Measurements from ENCODE around the gene KRCC1. TPM values are rescaled to one million over a fixed set of nuclear protein-coding genes. Genes with fewer than 3 reads are reported as not detected.
"Not testable (repeated sequence)": the region's sequence is repeated elsewhere in the genome, so short reads cannot be mapped to it uniquely, and the experiment has no call there.

Gene KRCC1
- polyA plus RNA-seq, 10 donors: 31.7 to 43.7 (median 36.4) TPM

DNA sequence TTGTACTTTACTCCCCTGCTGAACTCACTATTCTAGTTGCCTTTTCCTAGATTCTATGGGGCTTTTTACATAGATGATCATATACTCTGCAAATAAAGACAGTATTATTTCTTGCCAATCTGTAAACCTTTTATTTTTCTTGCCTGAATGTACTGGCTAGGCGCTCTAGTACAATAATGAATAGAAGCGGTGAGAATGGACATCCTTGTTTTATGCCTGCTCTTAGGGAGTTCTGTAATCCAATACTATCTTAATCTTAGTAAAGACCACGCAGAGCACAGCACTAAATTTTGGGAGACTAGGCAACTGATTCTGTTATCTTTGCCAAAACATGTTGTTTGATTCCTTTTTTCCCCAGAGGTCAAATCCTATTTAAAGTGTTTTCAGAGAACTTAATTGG, 7.0 kb downstream of the KRCC1 start:
- no peak for DNase-seq

DNA sequence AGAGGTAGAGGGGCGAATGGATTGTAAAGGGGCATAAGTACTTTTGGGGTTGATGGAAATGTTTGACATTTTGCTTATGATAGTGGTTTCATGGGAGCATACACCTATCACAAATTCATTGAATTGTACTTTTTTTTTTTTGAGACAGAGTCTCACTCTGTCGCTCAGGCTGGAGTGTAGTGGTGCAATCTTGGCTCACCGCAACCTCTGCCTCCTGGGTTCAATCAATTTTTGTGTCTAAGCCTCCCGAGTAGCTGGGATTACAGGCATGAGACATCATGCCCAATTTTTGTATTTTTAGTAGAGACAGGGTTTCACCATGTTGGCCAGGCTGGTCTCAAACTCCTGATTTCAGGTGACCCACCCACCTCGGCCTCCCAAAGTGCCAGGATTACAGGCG, 10.0 kb downstream of the KRCC1 start:
- not testable (repeated sequence) for DNase-seq

DNA sequence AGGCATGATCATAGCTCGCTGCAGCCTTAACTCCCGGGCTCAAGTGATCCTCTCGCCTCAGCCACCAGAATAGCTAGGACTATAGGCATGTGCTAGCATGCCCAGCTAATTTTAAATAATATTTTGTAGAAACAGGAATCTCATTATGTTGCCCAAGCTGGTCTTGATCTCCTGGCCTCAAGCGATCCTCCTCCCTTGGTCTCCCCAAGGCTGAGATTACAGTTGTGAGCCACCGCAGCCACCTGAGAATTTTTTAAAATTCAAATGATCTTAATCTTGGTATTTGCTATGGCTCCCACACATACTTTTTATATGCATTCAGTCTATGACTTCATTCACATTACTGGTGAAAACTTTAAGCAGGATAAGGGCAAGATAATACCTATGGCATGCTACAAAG, 13.1 kb downstream of the KRCC1 start:
- no peak for DNase-seq

DNA sequence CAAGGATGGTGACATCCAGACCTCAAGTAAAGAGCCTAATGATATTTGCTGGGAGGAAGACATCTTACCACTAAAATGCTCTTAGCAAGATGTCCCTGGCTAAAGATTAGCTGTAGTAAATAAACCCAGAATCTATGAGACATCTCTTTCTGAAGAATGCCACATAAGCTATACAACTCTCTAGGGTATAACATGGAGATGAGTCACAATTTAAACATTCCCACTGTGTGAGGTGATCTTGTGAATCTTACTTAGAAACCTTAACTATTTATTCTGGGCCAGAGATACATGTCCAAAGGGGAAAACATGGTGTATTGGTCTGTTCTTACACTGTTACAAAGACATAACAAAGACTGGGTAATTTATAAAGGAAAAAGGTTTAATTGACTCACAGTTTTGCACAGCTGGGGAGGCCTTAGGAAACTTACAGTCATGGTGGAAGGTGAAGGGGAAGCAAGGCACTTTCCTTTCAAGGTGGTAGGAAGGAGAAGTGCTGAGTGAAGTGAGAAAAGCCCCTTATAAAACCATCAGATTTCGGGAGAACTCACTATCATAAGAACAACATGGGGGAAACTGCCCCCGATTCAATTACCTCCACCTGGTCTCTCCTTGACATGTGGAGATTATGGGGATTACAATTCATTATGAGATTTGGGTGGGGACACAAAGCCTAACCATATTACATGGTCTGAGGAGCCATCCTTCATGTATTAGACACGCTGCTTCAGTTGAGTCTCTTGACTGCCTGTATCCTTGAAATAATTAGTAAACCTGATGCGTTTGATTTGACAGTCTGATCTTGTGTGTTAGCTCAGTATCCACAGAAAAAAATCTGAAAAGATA, 17.1 kb downstream of the KRCC1 start:
- peak in 1 of 3 donors; percentile 87 for DNase-seq

DNA sequence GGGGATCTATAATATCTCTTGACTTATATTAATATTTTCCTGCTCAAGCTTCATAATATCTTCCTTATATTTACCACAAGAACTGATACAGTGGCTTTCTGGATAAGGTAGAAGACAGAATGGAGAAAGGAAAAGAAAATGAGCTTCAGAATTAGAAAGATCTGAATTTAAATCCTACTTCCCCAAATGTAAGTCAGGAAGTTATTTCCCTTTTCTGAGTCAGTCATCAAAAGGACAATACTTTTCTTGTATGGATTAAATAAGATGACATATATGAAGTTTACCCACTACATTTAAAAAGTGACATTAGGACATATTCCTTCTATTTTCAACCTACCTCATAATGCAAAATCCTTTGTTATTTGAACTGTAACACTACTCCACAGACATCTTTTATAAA, 19.0 kb downstream of the KRCC1 start:
- no peak for DNase-seq

DNA sequence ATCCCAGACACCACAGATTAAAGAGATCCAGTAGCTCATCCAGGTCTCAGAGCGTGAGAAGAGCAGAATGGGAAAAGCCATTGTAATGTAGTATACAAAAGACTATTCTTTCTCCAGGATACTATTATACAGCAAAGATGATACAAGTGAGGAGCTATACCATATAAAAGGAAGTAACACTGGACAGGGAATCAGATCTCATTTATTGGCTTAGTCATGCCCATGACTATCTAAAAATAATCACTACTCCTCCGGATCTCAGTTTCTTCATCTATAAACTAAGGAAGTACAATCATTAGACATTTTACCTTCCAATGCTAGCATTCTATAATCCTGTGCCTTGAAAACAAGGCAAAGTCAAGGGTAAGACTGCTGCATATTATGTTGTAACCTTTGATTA, 19.4 kb downstream of the KRCC1 start:
- no peak for DNase-seq

DNA sequence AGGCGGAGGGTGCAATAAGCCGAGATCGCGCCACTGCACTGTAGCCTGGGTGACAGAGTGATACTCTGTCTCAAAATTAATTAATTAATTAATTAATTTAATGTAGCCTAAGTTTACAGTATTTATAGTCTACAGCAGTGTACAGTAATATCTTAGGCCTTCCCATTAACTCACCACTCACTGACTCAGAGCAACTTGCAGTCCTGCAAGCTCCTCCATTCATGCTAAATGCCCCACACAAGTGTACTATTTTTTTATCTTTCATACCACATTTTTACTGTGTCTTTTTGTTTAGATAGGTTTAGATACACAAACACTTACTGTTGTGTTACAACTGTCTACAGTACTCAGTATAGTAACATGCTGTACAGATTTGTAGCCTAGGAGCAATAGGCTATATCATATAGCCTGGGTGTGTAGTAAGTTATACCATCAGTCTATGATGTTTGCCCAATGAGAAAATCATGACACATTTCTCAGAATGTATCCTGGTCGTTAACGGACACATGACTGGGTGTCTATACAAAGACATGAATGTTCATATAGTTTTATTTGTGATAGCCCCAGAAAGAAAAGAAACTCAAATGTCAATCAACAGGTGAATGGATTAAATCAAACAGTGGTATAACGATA, 23.4 kb downstream of the KRCC1 start:
- DNase-seq: no peak

DNA sequence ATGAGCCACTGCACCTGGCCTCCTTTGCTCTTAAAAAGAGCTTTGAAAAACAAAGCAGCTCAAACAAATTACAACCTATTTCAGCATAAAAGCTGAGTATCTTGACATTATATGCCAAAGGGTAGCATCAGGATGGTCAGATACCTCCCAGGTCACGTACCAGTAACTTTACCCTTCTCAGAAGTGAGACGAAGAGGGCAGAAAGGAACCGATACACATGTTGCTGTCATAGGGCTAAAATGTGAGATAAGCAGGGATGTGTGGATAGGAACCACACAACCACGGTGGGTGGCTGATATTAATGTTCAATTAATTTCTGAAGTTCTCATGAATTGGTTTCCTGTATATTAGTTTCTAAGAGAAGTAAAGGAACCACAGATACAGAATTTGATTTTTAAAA, 26.7 kb downstream of the KRCC1 start:
- DNase-seq: no peak

DNA sequence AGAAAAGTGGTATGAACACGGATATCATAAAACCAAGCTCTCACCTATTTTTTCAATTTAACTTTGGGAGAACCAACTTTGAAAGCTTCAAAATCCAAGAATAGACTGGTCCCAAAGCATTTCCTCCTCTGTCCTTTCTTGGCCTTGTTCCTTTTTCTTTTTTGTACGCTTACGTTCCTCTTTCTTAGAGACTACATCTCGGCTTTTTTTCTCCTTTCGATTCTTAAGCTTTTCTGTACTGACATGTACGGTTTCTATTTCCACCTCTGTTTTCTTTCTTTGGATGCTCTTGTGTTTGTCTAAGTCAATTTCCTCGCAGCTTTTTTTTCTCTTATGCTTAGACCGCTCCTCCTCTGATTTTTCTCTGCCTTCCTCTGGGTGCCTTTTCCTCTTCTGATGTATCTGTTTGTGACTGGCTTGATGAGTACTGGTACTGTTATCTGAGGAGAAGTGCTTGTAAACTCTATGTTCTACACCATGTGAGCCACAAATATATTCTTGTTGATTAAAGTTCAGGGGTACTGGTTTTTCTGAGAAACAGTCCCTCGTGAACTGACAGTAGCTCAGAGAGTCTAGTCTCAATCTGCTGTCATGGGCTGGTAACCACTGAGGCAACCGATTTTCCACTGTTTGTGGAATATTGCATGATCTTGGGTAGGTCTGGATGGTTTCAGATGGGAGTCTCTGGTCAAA, 27.7 kb downstream of the KRCC1 start:
- DNase-seq: no peak

DNA sequence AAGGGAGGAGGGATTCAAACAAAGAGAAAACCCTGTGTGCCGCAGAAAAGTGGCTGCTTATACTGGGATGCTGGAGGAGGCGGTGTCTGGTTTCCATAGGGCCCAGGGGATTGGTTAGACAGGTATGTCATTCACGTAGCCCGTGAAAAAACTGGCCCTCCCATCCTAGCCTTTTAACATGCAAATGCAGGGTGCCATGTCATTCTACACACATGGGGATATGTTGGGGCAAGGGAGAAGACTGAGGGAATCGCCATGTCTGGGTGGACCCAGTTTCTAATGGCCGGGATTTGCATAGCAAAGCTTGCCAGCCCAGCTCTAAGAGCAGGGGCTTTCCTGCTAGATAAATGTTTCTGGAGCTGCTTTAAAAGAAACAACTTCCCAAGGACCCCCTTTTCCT, 31.1 kb downstream of the KRCC1 start:
- no peak for DNase-seq

DNA sequence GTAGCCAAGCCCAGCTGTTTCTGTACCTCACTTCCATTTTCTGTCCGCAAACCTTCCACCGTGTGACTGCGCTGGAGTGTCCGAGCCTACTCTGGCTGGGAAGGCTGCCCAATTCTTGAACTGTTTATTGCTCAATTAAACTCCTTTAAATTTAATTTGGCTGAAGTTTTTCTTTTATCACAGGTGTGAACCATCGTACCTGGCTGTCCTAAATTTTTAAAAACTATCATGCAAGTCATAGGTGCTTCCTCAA, 33.0 kb downstream of the KRCC1 start:
- no peak for DNase-seq

DNA sequence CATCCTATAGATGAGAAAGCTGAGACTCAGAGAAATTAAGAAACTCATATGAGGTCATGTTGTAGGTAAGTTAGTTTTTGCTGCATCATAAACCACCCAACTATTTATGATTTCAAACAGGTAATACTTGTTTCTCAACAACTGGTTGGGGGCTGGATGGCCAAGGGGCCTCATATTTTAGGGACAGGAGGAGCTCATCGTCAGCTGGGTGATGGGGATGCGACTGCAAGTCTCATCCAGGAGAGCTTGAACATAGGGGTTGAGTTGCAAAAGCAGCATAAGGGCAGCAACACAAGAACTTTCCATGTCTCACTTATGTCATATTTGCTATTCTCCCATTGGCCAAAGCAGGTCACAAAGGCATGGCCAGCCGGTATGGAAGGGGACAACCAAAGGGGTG, 35.6 kb downstream of the KRCC1 start:
- no peak for DNase-seq

DNA sequence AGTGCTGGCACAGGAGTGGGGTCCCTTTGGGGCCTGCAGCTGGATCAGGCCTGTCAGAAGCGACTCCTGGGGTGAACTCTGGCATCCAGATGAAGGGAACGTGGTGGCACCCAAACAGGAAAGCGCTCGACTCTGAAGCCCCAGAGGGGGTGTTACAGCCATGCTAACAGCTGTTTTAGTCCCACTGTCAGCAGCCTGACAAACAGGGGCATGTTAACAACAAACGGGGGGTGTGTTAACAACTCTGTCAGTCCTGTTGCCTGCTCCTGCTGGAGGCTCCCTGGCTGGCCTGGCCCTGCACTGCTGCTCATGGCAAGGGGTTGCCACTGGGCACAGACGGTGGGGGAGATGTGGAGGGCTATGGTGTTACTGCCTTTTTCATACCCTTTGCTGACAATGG, 36.7 kb downstream of the KRCC1 start:
- peak in 1 of 3 donors; percentile 11 for DNase-seq

DNA sequence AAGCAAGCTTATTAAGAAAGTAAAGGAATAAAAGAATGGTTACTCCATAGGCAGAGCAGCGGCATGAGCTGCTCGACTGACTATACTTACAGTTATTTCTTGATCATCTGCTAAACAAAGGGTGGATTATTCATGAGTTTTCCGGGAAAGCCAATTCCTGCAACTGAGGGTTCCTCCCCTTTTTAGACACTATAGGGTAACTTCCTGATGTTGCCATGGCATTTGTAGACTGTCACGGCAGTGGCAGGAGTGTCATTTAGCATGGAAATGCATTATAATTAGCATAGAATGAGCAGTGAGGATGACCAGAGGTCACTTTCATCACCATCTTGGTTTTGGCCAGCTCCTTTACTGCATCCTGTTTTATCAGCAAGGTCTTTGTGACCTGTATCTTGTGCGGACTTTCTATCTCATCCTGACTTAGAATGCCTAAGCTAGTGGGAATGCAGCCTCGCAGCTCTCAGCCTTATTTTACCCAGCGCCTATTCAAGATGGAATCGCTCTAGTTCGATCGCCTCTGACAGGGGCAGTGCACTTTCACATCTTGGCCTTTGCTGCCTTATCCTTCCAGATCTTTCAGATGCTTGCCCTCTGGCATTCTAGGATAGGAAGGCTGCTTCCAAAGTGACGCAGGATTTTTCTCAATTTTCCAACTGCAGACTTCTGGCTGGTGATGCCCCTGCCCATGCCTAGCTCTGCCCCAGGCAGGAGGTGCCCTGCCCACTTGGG, 37.3 kb downstream of the KRCC1 start:
- peak in 1 of 3 donors; percentile 17 for DNase-seq

DNA sequence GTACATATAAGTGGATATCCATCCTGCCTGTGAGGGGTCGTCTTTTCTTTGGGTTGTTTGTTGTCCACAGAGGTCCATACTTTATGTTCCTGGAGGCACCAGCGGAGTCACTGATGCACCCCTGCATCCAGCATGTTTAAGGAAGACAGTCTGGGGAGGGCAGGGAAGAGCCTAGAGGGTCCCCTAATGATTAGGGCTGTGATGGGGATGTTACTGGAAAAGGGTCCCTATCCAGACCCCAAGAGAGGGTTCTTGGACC, 37.9 kb downstream of the KRCC1 start:
- DNase-seq: not testable (repeated sequence)

DNA sequence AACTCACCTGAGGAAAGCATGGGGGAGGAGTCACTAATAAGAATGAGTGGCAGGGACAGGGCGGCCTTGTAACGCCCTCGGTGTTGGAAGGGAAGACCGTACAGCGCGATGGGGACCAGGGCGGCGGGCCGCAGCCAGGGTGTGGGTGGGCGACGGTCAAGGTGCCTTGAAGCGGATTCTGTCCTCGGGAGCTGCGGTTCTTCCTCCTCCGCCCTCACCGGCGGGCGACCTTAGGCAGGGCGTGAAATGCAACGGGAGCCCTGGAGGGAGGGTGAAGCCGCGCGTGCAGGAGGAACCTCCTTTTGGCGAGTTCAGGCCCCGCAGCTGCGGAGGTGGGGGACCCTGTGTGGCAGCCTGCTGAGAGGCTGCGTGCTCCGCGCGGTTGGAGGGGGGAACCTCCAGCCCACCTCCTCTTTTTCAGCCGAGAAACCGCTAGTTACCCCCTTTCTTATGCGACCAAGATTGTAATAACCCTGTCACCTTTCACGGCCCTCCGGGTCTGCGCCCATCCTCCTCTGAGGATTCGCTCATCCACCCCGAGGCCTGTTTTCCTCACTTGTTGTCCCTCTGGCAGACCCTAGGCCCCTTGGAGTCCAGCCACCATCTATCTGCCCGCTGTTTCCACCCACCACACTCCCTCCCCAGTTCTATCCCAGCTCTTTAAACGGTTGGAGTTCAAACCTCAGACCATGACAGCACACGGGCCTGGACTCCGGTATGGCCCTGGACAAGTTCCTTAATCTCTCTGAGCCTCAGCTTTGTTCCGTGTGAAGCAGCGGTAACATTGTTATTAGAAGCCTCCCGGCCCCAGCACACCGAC, 38.4 kb downstream of the KRCC1 start:
- peak in 1 of 3 donors; percentile 86 for DNase-seq

DNA sequence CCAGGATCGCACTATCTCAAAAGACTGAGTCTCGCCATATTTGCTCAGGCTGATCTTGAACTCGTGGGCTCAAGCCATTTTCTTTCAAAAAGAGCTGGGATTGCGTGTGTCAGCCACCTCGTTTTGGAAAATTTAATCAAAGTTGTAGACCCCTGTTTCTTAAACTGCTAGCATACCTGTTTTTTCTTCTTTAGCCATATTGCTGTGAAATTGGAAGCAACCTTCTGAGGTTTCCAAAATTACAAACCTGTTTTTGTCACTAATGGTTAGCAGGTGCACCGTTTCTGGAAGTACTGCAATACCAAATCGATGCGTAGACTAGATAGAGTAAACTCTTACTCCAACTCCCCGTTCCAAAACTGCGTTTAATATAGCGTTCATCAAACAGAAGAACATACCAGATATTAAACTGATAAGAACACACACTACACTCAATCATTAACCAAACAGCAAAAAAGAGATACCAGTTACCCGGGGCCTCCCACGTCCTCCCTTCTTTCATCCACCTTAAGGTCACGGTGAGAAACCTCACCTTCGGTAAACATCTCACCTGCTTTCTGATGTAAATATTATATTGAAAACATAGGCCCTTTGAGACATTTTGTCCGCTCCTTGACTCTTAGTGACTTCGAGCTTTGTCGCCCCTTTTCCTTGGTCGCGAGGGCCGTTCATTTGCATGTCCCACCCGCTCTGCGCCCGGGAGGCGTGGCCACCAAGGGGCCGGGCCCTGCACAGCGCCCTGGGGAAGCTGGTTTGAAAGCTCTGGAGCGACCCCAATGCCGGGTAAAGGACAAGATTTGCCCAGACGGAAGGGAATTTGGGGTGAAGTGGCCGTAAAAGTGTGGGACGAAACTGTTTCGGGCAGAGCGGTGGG, 39.3 kb downstream of the KRCC1 start, which contains the start of gene RNU2-63P:
Gene RNU2-63P, minus strand, starts transcription at position 462 of the 874 bp plus-strand sequence.
- DNase-seq: peak; percentile 79 to 90 (median 90)

DNA sequence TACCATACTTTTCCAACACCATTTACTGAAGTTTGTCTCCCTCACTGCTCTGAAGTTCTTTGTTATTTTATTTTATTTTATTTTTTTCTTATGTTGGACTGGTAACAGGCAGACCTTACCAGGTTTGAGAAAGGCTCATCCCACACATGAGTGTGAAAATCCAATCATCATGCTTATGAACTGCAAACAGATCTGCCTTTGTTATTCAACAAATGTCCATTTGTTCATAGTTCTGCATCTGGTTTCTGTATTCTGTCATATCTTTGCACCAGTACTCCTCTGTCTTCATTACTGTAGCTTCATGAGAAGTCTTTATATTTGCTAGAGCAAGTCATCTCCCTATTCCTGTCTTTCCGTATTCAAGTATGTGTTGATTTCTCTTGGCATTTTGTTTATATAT, 44.6 kb downstream of the KRCC1 start:
- DNase-seq: peak in 1 of 3 donors; percentile 36

DNA sequence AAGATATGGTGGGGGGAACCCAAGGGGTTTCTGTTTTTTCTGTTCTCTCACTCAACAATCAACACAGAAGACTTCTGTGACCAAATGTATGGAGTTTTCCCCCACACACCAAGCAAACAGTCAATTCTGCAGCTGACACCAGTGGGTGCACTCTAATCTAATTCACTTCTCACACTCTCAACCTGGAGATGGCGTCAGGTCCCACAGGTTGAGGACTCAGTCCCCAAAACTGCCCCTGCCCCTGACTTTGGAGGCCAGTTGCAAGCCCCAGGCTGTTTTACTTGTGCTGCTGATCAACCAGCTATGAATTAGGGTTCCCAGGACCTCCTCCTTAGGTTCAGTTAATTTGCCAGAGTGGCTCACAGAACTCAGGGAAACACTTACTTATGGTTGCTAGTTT, 45.4 kb downstream of the KRCC1 start:
- no peak for DNase-seq

DNA sequence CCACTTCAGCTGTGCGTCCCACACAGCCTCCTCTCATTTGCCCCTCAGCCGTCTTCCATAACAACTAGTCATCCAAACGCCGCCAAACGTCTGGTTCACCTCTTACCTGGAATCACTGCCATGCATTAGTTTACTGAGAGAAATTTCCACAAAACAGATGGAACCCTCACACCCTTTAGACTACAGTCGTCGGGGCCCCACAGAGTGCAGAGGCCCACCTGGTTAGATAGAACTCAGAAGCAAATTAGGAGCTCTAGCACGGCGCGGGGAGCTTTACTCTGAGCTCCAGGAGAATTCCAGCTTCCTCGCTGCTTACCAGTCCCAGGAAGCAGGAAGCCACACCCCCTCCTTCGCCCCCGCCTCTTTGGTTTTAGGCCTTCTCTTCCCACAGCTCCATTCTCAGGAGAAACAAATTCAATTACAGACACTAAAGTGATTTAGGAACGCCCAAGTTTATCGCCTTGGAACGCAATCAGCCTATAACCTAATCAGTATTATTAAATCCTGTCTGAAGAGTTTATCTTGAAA, 48.6 kb downstream of the KRCC1 start:
- DNase-seq: no peak
